Mesenchymal stem cell (in vitro differentiated cells and primary cell): ENCODE measurements around the gene KIRREL3.

Experiments
- DNase-seq: peaks from one replicate; pipeline ENCODE4 v3.0.0-alpha.2; 2013
- H2AFZ ChIP-seq: one replicate; pipeline ENCODE4 v1.6.1; 2013; ENCODE audit warnings: low read depth, mild to moderate bottlenecking, control low read depth, inconsistent platforms, low read length, moderate library complexity
- H2AK5ac ChIP-seq: 2 replicates; pipeline ENCODE4 v1.6.1; 2013; ENCODE audit warnings: low read length, moderate library complexity, mild to moderate bottlenecking, inconsistent platforms; ENCODE audit not compliant: severe bottlenecking
- H2BK120ac ChIP-seq: one replicate; pipeline ENCODE4 v1.6.1; 2013; ENCODE audit warnings: low read depth, mild to moderate bottlenecking, inconsistent platforms, low read length, moderate library complexity
- H2BK12ac ChIP-seq, 2 experiments: one replicate each; pipeline ENCODE4 v1.6.1; 2013; ENCODE audit warnings: inconsistent platforms in 2 of 2, low read length in 2 of 2, mild to moderate bottlenecking in 2 of 2, moderate library complexity in 2 of 2, control low read depth in 1 of 2
- H2BK15ac ChIP-seq: one replicate; pipeline ENCODE4 v1.6.1; 2013; ENCODE audit warnings: mild to moderate bottlenecking, low read depth, inconsistent platforms; ENCODE audit not compliant: poor library complexity, severe bottlenecking
- H2BK5ac ChIP-seq: 2 replicates; pipeline ENCODE4 v1.6.1; 2013; ENCODE audit warnings: low read depth, mild to moderate bottlenecking, low read length, control low read depth, inconsistent platforms; ENCODE audit not compliant: poor library complexity, severe bottlenecking
- H3K14ac ChIP-seq, 2 experiments: one replicate each; pipeline ENCODE4 v1.6.1; 2013; ENCODE audit warnings: inconsistent platforms in 2 of 2, low read length in 2 of 2, control low read depth in 1 of 2, mild to moderate bottlenecking in 1 of 2, moderate library complexity in 1 of 2
- H3K18ac ChIP-seq, 2 experiments: one replicate each; pipeline ENCODE4 v1.6.1; 2013; ENCODE audit warnings: inconsistent platforms in 2 of 2, low read length in 2 of 2, control low read depth in 1 of 2, low read depth in 1 of 2, mild to moderate bottlenecking in 1 of 2
- H3K23ac ChIP-seq, 2 experiments: one replicate each; pipeline ENCODE4 v1.6.1; 2013; ENCODE audit warnings: inconsistent platforms in 2 of 2, low read length in 2 of 2, mild to moderate bottlenecking in 2 of 2, moderate library complexity in 2 of 2, control low read depth in 1 of 2
- H3K27ac ChIP-seq: 2 replicates; pipeline ENCODE4 v1.5.1; 2013; ENCODE audit warnings: mild to moderate bottlenecking, moderate library complexity, low read length, control low read depth, inconsistent platforms; ENCODE audit not compliant: poor library complexity, severe bottlenecking
- H3K27me3 ChIP-seq, 2 experiments: 2 replicates each; pipeline versions ENCODE4 v1.6.1 to v1.7.0; 2013; ENCODE audit warnings: low read length in 2 of 2, mild to moderate bottlenecking in 2 of 2, moderate library complexity in 2 of 2, control low read depth in 1 of 2, inconsistent platforms in 1 of 2; ENCODE audit not compliant: control insufficient read depth in 1 of 2, insufficient read depth in 1 of 2
- H3K36me3 ChIP-seq, 2 experiments: 2 replicates each; pipeline versions ENCODE4 v1.6.1 to v1.7.0; 2013; ENCODE audit warnings: low read length in 2 of 2, control low read depth in 1 of 2, inconsistent platforms in 1 of 2, low read depth in 1 of 2, mild to moderate bottlenecking in 1 of 2; ENCODE audit not compliant: insufficient read depth in 2 of 2, control insufficient read depth in 1 of 2
- H3K4ac ChIP-seq, 2 experiments: one replicate each; pipeline ENCODE4 v1.6.1; 2013; ENCODE audit warnings: inconsistent platforms in 2 of 2, low read length in 2 of 2, mild to moderate bottlenecking in 2 of 2, moderate library complexity in 2 of 2, control low read depth in 1 of 2, low read depth in 1 of 2
- H3K4me1 ChIP-seq: 2 replicates; pipeline ENCODE4 v1.6.1; 2013; ENCODE audit warnings: low read depth, low read length, control low read depth; ENCODE audit not compliant: control insufficient read depth, insufficient read depth
- H3K4me2 ChIP-seq: 2 replicates; pipeline ENCODE4 v1.6.1; 2013; ENCODE audit warnings: low read length, mild to moderate bottlenecking, inconsistent platforms; ENCODE audit not compliant: poor library complexity, severe bottlenecking
- H3K4me3 ChIP-seq, 2 experiments: 2 replicates each; pipeline versions ENCODE4 v1.5.1 to v1.7.0; 2013; ENCODE audit warnings: low read length in 2 of 2, mild to moderate bottlenecking in 2 of 2, control low read depth in 1 of 2, low read depth in 1 of 2; ENCODE audit not compliant: insufficient read depth in 1 of 2
- H3K79me1 ChIP-seq: replicated peaks from 2 replicates; pipeline ENCODE4 v1.6.1; 2013; ENCODE audit warnings: mild to moderate bottlenecking, control low read depth, low read length, inconsistent platforms; ENCODE audit not compliant: poor library complexity, severe bottlenecking
- H3K9ac ChIP-seq: 2 replicates; pipeline ENCODE4 v1.7.0; 2013; ENCODE audit warnings: mild to moderate bottlenecking, low read length, moderate library complexity
- H3K9me3 ChIP-seq: 2 replicates; pipeline ENCODE4 v1.7.0; 2013; ENCODE audit warnings: mild to moderate bottlenecking, low read length; ENCODE audit not compliant: control insufficient read depth
- H4K8ac ChIP-seq: one replicate; pipeline ENCODE4 v1.6.1; 2013; ENCODE audit warnings: inconsistent platforms, mild to moderate bottlenecking, low read length, moderate library complexity
- H4K91ac ChIP-seq: one replicate; pipeline ENCODE4 v1.6.1; 2013; ENCODE audit warnings: mild to moderate bottlenecking, low read length, inconsistent platforms
- WGBS: methylation state at CpG from one replicate; pipeline ENCODE4 v1.1.7; 2013; ENCODE audit warnings: mixed read lengths; 5-methylcytosine and 5-hydroxymethylcytosine counted together

The KIRREL3 gene

GRCh38 chr11:126527651-126528050, 472.9 kb downstream of the KIRREL3 start:
- Histone ChIP-seq H3K23ac (no peak overlapping the region), H2BK5ac (no peak overlapping the region), H3K14ac (no peak overlapping the region), H3K79me1 (no peaks in the 10 kb centered on the region), H3K18ac (no peak overlapping the region), H3K4ac (no peak overlapping the region), H3K27me3 (peaks cover 0 to 33% of the 10 kb centered on the region in 2 experiments), H3K4me3 (no peak overlapping the region), H3K9me3 (no peaks in the 10 kb centered on the region), H3K4me1 (no peaks in the 10 kb centered on the region), H3K27ac (no peak overlapping the region), H4K8ac (no peak overlapping the region), H4K91ac (no peak overlapping the region), H2AFZ (no peak overlapping the region), H2AK5ac (no peak overlapping the region), H2BK12ac (no peak overlapping the region), H3K4me2 (no peak overlapping the region), H3K9ac (no peak overlapping the region), H2BK15ac (no peak overlapping the region), H3K36me3 (no peaks in the 10 kb centered on the region), H2BK120ac (no peak overlapping the region)
- WGBS, result 90% methylated on average over 4 of the region's 5 CpGs
- DNase-seq, result no peak

GRCh38 chr11:126526471-126526870, 474.1 kb downstream of the KIRREL3 start:
- no peaks in the 10 kb centered on the region for H3K4me1 ChIP-seq
- H3K4me2 ChIP-seq, result no peak overlapping the region
- H3K9ac ChIP-seq, result no peak overlapping the region
- H3K27me3 ChIP-seq, result peaks cover 0 to 33% of the 10 kb centered on the region in 2 experiments
- WGBS, result 90% methylated on average over 10 of the region's 10 CpGs
- DNase-seq, result no peak
- H3K23ac ChIP-seq, result no peak overlapping the region
- H2AFZ ChIP-seq, result no peak overlapping the region
- H4K91ac ChIP-seq, result no peak overlapping the region
- H2BK15ac ChIP-seq, result no peak overlapping the region
- no peaks in the 10 kb centered on the region for H3K9me3 ChIP-seq
- no peak overlapping the region for H3K14ac ChIP-seq
- no peak overlapping the region for H2BK5ac ChIP-seq
- H3K79me1 ChIP-seq, result no peaks in the 10 kb centered on the region
- no peak overlapping the region for H2BK12ac ChIP-seq
- H3K4ac ChIP-seq, result no peak overlapping the region
- H2AK5ac ChIP-seq, result no peak overlapping the region
- no peak overlapping the region for H3K18ac ChIP-seq
- no peaks in the 10 kb centered on the region for H3K36me3 ChIP-seq
- no peak overlapping the region for H3K27ac ChIP-seq
- no peak overlapping the region for H4K8ac ChIP-seq
- no peak overlapping the region for H3K4me3 ChIP-seq
- no peak overlapping the region for H2BK120ac ChIP-seq

DNA sequence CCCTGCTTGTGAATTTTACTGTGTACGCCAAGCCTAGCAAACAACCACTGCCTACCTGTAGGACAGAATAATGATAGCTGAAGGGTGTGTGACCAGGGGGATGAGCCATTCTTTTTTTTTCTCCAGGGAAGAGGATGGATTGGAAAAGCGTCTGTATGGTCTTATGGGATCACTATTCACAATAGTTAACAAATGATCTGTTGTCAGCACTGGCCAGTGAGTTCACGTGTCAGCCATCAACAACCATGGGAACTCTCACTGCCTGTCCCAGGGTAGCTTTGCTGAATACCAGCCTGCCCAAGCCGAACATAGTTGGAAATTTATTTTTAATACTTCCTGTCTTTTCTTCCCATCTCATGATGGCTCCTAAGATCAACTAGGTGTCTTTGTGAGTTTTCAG, 474.9 kb downstream of the KIRREL3 start:
- no peak overlapping the region for H2BK15ac ChIP-seq
- no peak overlapping the region for H3K23ac ChIP-seq
- no peak for DNase-seq
- H4K91ac ChIP-seq, result no peak overlapping the region
- no peak overlapping the region for H4K8ac ChIP-seq
- no peak overlapping the region for H2AFZ ChIP-seq
- H2AK5ac ChIP-seq, result no peak overlapping the region
- H3K27ac ChIP-seq, result no peak overlapping the region
- no peak overlapping the region for H3K4me3 ChIP-seq
- H3K4ac ChIP-seq, result no peak overlapping the region
- no peaks in the 10 kb centered on the region for H3K4me1 ChIP-seq
- no peak overlapping the region for H2BK12ac ChIP-seq
- H3K9ac ChIP-seq, result no peak overlapping the region
- no peaks in the 10 kb centered on the region for H3K79me1 ChIP-seq
- no peaks in the 10 kb centered on the region for H3K9me3 ChIP-seq
- WGBS, result 83% methylated on average over 3 of the region's 4 CpGs
- no peak overlapping the region for H3K4me2 ChIP-seq
- peaks cover 0 to 39% of the 10 kb centered on the region in 2 experiments for H3K27me3 ChIP-seq
- H2BK120ac ChIP-seq, result no peak overlapping the region
- H3K36me3 ChIP-seq, result peaks cover 0 to 7% of the 10 kb centered on the region in 2 experiments
- H3K14ac ChIP-seq, result no peak overlapping the region
- H3K18ac ChIP-seq, result no peak overlapping the region
- H2BK5ac ChIP-seq, result no peak overlapping the region

DNA sequence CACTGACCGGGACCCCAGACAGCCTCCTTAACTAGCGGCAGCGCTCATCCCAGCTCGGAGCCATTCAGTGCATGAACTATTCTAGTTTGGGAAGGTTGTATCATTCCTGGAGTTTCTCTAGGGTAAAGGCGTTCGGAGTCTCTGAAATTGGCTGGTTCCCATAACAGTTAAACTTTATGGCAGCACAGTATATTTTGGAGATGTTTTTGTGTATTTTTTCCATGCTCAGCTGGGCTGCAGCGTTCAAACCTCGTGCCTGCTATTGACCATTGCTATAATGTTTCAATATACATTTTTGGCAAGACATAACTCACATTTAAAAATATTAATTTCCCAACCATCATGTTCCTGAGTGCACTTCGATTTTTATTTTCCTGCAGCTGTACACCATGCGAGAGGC, 475.4 kb downstream of the KIRREL3 start:
- Histone ChIP-seq H3K4me2 (no peak overlapping the region), H3K4ac (no peak overlapping the region), H2BK120ac (no peak overlapping the region), H2AFZ (no peak overlapping the region), H2BK15ac (no peak overlapping the region), H3K9me3 (no peaks in the 10 kb centered on the region), H3K79me1 (no peaks in the 10 kb centered on the region), H3K27me3 (peaks cover 0 to 42% of the 10 kb centered on the region in 2 experiments), H4K8ac (no peak overlapping the region), H3K36me3 (peaks cover 0 to 10% of the 10 kb centered on the region in 2 experiments), H2AK5ac (no peak overlapping the region), H4K91ac (no peak overlapping the region), H2BK5ac (no peak overlapping the region), H3K4me1 (no peaks in the 10 kb centered on the region), H3K14ac (no peak overlapping the region), H2BK12ac (no peak overlapping the region), H3K23ac (no peak overlapping the region), H3K9ac (no peak overlapping the region), H3K4me3 (no peak overlapping the region), H3K18ac (no peak overlapping the region), H3K27ac (no peak overlapping the region)
- WGBS, result 91% methylated on average over 10 of the region's 10 CpGs
- no peak for DNase-seq
